OCI-M2 (cell line): ENCODE results near the gene ORAI2.

Experiments used
- DNase-seq: peaks from one replicate; lab custom pipeline; 2025; ENCODE audit not compliant: unreplicated experiment; lab: John Stamatoyannopoulos, UW

ORAI2 gene

DNA sequence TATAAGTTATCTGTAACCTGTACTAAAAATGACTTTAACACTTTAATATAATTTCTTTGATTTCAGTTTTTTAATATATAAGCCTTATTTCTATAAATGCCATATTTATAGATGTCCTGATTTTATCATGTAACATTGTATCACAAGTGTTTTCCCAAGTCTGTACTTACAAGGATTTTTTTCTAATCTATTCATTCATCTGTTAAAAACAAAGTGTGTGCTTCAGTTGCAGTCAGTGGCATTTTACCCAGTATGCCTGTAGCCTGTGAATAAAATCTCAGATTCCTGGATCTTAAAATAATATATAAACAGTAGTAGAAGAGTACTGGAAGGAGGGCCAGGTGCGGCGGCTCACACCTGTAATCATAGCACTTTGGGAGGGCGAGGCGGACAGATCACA, 19.8 kb upstream of the ORAI2 start:
- no peak for DNase-seq

DNA sequence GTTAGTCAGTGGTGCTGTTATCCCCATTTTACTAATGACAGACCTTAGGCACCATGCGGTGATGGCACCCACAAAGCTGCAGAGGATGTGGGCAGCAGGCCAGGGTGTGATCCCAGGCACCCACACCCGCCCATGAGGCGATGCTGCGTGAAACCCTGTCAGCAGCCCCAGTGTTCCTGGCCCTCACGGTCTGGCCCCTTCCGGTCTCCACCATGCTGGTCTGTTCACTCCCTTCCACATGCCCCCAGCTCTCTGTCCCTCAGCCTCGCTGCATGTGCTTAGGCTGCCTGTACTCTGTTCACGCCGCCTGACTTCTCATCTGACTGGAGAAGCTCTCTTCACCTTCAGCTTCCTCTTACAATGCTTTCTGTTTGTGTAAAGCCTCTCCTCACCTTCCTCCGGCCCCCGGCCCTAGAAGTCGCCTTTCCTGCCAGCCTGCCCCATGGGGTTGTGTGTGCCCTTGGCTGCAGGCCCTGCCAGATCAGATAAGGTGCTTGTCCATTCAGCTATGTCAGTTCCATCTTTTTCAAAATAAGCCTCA, 17.6 kb upstream of the ORAI2 start:
- no peak for DNase-seq

DNA sequence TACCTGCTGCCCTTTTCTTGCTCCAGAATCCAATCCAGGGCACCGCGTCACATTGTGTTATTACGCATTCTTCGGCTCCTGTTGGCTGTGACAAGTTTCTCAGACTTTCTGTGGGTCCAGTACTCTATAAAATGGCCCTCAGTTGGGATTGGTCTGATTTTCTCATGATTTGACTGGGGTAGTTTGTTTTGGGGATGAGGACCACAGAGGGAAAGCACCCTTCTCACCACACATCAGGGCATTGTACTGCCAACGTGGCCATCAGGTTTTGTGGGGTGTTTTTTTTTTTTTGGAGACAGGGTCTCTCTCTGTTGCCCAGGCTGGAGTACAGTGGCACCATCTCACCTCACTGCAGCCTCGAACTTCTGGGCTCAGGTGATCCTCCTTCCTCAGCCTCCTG, 17.0 kb upstream of the ORAI2 start:
- DNase-seq = no peak

DNA sequence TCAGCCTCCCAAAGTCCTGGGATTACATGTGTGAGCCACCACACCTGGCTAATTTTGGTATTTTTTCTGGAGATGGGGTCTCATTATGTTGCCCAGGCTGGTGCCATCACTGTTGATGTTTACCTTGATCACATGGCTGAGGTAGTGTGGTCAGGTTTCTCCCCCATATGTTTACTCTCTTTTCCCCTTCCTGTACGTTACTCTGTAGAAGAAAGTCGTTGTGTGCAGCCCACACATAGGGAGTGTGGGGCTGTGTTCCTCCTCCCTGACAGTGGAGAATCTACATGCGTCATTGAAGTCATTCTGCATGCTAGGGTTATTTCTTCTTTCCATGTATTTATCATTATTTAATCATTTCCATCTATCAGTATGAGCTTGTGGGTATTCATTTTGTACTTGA, 16.3 kb upstream of the ORAI2 start:
- DNase-seq = no peak

DNA sequence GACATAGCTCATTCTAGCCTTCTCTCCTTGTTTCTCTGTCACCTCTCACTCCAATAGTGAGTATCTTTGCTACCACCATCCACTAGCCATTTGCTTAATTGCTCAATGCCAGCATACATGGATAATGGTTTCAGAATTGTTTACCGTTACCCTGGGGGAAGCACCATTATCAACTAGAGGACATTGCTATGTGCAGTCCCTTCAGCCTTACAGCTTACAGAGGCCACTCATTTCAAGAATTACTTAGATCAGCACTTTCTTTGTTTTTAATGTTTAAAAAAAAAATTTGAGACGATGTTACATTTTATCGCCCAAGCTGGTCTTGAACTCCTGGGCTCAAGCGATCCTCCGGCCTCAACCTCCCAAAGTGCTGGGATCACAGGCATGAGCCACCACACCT, 14.8 kb upstream of the ORAI2 start:
- DNase-seq = no peak

DNA sequence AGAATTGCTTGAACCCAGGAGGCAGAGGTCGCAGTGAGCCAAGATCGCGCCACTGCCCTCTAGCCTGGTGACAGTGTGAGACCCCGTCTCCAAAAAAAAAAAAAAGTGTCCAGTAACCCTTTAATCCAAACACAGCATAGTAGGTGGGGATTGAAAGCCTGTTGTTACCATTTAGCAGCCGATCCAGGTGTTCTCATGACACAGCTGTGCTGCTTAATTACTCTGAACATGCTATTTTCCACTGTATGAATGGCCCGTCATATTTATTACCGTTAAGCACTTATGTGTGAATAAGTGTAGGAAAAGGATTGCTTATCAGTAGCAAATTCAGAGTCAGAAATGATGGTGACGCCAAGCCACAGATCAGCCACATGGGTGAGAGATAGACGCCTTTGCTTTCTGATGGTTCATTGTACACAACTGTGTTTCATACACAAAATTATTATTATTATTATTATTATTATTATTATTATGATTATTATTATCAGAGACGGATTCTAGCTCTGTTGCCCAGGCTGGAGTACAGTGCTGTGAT, 11.6 kb upstream of the ORAI2 start:
- DNase-seq = no peak

DNA sequence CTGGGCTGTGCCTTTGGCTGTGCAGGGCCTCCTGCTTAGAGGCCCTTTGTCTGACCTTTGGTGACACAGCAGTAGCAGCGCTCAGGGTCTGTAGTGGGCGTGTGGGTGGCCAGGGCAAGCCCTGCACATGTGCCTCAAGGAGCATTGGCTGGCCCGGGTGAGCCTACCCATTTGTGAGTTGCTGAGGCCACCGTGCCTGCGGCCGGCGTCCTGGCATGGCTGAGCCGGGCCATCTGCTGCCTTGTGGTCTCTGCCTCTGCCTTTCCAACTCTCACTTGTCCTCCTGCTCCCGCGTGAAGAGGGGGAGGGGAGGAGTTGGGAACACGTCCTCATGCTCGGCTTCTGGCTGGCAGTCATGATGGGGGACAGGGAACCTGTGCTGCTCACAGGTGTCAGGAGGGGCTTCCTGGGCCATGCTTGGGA, 9.2 kb upstream of the ORAI2 start:
- no peak for DNase-seq

DNA sequence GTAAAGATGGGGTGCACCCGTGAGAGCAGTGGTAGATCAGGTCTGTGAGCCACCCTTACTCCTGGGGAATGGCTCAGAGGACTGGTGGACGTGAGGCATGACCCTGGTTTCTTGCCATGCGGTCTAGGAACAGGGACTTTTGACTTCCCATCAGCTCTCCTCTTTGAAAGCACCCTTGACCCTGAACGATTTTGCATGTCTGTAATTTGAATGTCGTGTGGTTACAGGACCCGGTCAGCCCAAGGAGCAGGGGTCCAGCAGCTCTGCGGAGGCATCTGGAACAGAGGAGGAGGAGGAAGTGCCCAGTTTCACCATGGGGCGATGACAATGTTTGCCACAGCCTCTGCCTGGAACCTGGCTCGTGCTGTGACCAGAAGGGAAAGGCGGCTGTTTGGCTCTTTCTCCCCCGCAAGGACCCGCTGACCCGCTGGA, 8.6 kb upstream of the ORAI2 start:
- DNase-seq = no peak

DNA sequence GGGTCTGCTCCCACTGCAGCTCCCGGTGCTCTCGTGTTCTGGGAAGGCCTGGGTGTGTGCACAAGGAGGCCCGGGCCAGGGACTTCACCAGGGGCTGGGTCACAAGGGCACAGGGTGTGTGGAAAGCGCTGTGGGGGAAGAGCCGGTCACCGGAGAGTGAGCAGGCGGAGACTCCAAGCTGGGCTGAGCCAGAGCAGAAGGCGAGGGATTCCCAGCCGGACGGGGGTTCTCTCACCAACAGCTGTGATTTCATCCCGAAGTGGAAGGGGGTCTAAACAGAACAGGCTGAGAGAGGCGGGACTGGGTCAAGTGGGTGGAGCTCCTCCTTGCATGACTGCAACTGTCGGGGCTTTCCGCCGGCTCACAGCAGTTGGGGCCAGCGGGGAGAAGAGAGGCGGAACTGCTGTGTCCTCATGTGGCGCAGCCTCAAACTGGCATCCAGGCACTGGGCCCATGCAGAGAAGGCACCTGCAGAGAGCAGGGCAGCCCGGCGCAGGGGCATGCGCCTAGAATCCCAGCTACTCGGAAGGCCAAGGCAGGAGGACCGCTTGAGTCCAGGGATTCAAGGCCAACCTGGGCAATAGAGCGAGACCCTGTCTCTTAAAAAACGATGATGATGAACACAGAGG, 7.6 kb upstream of the ORAI2 start:
- DNase-seq = no peak

DNA sequence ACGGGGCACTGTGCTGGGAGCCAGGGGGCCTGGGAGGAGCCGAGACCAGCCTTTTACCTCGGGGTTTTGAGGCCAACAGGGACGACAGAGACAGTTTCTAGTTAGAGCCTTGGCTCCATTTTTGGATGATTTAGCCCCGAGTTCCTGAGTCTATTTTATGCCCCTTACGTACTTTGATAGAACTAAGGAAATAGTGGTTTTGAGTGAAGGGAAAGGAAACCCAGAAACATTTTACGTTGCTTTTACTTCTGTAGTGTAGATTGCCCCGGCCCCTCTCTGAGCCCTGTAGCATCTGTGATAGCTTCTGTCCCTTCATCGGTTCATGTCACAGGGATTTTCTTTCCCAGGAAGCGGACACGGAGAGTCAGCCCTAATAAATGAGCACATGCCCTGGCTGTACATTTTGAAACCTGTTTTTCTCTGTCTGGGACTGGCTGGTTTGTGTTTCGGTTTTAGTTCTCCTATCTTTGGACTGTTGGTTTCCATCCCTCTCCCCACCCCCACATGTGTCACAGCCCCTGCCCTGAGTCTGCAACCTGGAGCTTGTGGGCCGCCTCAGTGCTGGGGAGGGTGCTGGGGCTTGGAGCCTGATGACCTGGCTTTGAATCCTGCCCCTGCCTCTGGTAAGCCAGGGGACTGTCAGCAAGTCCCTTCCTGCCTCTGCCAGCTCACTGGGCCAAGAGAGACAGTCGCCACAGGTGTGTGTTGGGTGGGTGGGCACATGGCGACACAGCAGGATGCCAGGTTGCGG, 6.9 kb upstream of the ORAI2 start:
- no peak for DNase-seq

DNA sequence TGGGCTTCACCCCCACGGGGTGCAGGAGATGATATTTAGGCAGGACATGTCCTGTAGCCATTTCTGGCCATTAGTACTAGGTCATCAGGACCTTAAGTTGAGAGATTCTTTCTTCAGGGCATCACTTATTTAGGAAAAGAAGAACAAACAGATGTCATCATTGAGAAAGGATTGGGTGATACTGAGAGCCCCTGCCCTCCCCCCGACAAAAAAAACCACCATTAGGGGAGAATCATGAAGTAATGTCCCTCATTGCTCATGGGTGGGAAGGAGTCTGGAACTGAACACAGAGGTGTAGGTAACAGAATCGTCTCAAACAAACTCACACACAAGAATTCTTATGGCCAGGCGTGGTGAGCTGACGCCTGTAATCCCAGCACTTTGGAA, 6.4 kb upstream of the ORAI2 start:
- no peak for DNase-seq

DNA sequence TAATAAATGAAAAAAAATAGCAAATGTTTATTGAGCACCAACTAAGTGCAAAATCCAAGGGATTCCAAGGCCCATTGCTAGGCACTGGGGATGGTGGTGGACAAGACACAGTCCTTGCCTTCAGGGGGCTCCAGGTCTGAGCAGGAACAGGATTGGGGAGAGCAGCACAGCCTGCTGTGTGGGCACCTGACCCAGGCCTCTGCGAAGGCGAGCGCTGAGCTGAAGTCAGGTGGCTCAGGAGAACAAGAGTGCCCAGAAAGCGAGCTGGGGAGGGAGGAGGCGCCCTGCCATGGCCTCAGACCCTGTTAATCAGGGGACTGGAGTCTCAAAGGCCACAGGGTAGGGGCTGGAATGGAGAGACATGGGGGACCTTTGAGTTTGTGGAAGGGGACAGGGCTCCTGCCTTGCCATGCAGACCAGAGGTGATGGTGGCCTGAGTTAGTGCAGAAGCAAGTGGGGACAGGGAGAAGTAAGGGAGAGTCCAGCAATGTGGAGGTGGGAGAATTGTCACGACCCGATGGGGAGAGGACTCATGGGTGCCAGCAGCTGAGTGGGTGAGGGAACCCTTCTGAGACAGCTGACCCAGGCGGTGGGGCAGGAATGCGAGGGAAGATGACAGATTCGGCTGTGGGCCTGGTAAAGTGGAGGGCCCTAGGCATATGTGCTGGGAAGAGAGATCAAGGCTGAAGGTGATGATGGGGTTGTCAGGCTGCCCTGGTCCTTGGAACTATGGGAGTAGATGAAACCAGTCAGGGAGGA, 4.1 kb upstream of the ORAI2 start:
- no peak for DNase-seq

DNA sequence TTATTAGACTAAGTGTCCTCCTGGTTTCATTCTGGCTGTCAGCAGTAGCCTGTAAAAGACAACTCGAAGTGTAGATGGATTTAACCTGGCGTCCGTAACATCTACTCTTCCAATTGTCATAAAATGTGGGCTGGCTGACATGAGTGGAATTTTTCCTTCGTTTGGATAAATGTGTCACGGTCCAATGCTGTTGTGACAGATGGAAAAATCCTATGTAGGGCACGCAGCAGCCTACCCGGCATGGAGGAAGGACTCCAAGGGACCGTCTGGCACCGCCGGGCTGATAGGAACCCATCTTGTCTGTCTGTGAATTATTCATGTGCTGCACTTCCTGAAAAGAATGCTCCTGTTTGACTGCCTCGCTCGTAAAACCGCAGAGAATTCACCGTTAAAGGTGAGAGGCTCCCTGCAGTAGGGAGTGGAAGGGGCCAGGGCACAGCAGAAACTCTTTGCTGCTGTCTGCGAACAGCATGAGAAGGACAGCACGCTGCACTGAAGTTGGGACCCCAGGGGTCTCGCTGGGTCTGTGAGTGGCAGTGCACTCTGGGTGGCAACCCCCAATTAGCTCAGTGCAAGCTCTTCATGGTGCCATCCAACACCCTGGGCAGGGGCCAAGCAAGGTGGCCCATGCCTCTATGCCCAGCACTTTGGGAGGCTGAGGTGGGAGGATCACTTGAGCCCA, 1.6 kb upstream of the ORAI2 start:
- no peak for DNase-seq

DNA sequence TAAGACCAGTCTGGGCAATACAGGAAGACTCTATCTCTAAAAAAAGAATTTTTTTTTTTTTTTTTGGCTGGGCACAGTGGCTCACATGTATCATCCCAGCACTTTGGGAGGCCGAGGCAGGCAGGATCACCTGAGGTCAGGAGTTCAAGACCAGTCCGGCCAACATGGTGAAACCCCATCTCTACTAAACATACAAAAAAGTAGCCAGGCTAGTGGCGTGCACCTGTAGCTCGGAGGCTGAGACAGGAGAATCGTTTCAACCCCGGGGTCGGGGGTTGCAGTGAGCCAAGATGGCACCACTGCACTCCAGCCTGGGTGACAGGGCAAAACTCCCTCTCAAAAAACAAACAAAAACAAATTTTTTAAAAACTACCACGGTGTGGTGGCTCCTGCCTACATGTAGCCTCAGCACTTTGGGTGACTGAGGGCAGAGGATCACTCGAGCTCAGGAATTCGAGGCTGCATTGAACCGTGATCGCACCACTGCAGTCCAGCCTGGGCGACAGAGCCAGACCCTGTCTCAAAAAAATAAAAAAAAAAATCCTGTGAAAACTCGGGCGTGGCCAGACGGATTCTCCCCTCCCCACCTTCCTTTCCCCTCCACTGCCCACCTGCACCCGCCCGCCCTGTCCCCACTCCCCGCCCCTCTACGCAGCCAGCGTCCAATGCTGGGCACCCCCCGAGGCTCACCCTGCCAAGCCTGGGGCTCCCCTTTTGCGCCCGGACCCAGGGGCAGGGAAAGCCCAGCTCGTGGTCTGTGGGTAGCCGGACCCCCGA, 745 bp upstream of the ORAI2 start:
- no peak for DNase-seq

DNA sequence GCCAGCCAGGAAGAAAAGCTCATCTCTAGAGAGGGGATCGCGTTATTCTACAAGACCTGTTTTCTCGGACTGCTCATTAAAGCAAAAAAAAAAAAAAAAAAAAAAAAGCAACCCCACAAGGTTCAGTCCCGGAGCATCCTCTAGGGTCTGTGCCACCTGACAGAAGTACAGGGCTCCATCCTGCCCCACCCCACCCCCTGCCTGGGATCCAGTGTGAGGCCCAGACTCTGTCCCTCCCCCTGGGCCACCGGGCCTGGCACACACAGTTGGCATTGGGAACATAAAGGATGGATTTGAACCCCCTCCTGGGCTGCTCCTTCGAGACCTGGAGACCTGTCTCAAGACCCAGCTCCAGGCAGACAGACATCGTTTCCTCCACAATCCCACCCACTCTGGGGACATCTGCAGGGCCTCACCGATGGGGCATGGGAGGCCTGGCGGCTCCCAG, 688 bp downstream of the ORAI2 start:
- DNase-seq = no peak

DNA sequence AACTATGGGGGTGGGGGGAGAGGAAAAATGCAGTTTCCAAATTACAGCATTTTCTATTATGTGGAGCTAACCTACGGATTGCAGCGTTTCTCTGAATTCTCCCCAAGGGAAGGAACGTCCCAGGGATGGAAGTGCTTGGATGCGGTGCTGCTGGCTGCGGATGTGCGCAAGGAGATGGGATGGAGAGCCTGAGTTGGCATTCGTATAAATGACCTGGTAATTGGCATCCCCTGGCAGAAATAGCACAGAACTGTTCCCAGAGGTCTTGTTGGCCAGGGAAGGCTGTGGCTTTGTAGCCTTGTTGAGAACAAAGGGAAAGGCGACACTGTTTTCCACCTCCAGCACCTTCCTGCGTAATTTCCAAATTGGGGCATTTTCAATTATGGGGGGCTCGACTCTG, 2.7 kb downstream of the ORAI2 start:
- DNase-seq = no peak

DNA sequence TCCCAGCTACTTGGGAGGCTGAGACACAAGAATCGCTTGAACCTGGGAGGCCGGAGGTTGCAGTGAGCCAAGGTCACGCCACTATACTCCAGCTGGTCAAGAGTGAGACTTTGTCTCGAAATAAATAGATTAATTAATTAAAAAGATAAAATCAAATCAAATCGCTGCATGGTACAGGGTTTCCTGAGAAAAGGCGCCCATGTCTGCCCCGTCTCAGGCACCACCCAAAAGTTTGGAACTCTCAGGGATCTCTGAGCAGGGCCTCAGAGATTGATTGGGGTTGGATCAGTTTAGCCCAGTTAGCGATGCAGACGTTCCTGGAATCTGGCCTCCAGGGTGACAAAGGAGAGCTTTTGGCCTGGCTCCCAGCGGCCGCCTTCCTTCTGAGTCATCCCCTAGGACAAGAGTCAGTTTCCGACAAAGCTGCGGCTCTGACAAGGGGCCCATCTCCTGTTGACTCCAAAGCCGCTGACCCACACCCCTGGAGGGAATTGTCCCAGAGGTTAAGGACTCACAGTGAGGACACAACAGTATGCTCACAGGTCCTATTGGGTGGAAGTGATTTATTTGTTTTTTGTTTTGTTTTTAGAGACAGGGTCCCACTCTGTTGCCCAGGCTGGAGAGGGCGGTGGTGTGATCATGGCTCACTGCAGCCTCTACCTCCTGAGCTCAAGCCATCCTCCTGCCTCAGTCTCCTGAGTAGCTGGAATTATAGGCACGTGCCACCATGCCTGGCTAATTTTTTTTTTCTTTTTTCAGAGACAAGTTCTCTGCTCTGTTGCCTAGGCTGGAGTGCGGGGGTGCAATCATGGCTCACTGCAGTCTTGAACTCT, 6.8 kb downstream of the ORAI2 start:
- DNase-seq = no peak

DNA sequence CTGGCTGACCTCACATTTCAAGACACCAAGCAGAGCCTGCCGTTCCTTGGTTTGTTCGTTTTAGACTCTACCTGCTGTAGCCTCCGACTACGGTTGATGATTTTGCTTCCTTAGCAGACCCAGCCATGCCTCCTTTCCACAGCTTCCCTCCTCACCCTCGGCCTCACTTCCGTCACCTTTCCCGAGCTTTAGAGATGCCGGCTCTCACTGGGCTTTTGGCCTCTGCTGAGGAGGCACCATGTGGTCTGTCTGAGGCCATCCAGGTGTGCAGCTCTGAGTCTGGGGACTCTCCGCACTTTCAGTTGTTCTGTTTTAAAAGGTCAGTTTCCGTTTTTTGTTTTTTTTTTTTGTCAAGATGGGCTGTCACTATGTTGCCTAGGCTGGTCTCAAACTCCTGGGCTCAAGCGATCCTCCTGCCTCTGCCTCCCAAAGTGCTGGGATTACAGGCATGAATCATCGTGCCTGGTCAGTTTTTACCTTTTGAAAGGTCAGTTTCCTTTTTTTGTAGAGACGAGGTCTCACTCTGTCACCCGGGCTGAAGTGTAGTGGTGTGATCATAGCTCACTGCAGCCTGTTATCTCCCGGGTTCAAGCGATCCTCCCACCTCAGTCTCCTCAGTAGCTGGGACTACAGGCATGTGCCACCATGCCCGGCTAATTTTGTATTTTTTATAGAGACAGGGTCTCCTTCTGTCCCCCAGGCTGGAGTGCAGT, 11.7 kb downstream of the ORAI2 start:
- no peak for DNase-seq

DNA sequence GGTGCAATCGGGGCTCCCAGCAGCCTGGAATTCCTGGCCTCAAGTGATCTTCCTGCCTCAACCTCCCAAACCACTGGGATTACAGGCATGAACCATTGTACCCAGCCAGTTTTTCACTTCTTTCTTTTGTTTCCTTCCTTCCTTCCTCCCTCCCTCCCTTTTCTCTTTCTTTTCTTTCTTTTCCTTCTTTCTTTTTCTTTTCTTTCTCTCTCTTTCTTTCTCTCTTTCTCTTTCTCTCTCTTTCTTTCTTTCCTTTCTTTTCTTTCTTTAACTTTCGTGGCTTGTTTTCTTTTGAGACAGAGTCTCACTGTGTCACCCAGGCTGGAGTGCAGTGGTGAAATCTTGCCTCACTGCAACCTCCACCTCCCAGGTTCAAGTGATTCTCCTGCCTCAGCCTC, 12.3 kb downstream of the ORAI2 start:
- no peak for DNase-seq
